ENCODE measurements around the gene CCN2.
A peak's percentile ranks its signal among the peaks of the same experiment; 100 is the strongest.
"Not testable (repeated sequence)": the region's sequence is repeated elsewhere in the genome, so short reads cannot be mapped to it uniquely, and the experiment has no call there.

CCN2 gene

GRCh38 chr6:131917318-131917717 lies 33.9 kb downstream of the CCN2 start:
- no peak for DNase-seq (ENCODE audit: extremely low spot score)
- TF ChIP-seq HDGF (IDR thresholded peaks at IDR 0.05; ENCODE audit: borderline replicate concordance) (no peak), NFRKB (IDR thresholded peaks at IDR 0.05) (no peak), ARNT (IDR thresholded peaks at IDR 0.05) (no peak), SP1 (IDR thresholded peaks at IDR 0.05) (no peak), PKNOX1 (IDR thresholded peaks at IDR 0.05) (no peak), BHLHE40 (IDR thresholded peaks at IDR 0.05; ENCODE audit: borderline replicate concordance) (no peak), FOXK2 (IDR thresholded peaks at IDR 0.05) (no peak), ZNF384 (IDR thresholded peaks at IDR 0.05) (no peak), TARDBP (IDR thresholded peaks at IDR 0.05) (no peak), ELF4 (IDR thresholded peaks at IDR 0.05) (no peak), L3MBTL2 (conservative IDR thresholded peaks at IDR 0.05) (no peak)
- CTCF ChIA-PET = interaction anchor here (0.6 to 1.4 kb wide), 3 partner anchors 28 to 222 kb away, joined by 3 to 4 read pairs (median 4); no protein-coding TSS in a partner anchor
- POLR2A ChIA-PET = no interaction called here

- DNase-seq (ENCODE audit: extremely low spot score) = no peak
- TF ChIP-seq FOXM1 (IDR thresholded peaks at IDR 0.05; ENCODE audit: borderline replicate concordance) = no peak
- no peak for TF ChIP-seq ZNF384 (IDR thresholded peaks at IDR 0.05)
- TF ChIP-seq ARNT (IDR thresholded peaks at IDR 0.05) = no peak
- no peak for TF ChIP-seq TARDBP (IDR thresholded peaks at IDR 0.05)
- no peak for TF ChIP-seq NFRKB (IDR thresholded peaks at IDR 0.05)
- TF ChIP-seq LEF1 (IDR thresholded peaks at IDR 0.05; ENCODE audit: borderline replicate concordance) = no peak
- TF ChIP-seq SP1 (IDR thresholded peaks at IDR 0.05) = no peak
- no peak for TF ChIP-seq CTBP1 (IDR thresholded peaks at IDR 0.05; ENCODE audit: borderline replicate concordance)
- TF ChIP-seq ELF4 (IDR thresholded peaks at IDR 0.05) = no peak
- no peak for TF ChIP-seq SUZ12 (IDR thresholded peaks at IDR 0.05)
- no peak for TF ChIP-seq BHLHE40 (IDR thresholded peaks at IDR 0.05; ENCODE audit: borderline replicate concordance)
- CTCF ChIA-PET = interaction anchor here (0.6 kb wide), 1 partner anchor 29 kb away, joined by 3 read pairs; no protein-coding TSS in a partner anchor
- POLR2A ChIA-PET = no interaction called here
Observed at GRCh38 chr6:131916847-131917246, 34.3 kb downstream of the CCN2 start.

- DNase-seq (ENCODE audit: extremely low spot score); POLR2A ChIA-PET: not testable (repeated sequence)
- CTCF ChIA-PET = interaction anchor here (0.9 to 1.4 kb wide), 2 partner anchors 9 to 442 kb away, joined by 5 to 8 read pairs; no protein-coding TSS in a partner anchor
Observed at GRCh38 chr6:131916091-131916796, 34.9 kb downstream of the CCN2 start.

GRCh38 chr6:131914967-131915751 lies 36.0 kb downstream of the CCN2 start:
- POLR2A ChIA-PET = no interaction called here
- CTCF ChIA-PET = interaction anchor here (0.5 to 1.6 kb wide), 15 partner anchors 8 to 569 kb away, joined by 3 to 8 read pairs (median 5); no protein-coding TSS in a partner anchor
- peak; percentile 70 for DNase-seq (ENCODE audit: extremely low spot score)
- TF ChIP-seq ZNF384 (IDR thresholded peaks at IDR 0.05) (no peak), CTBP1 (IDR thresholded peaks at IDR 0.05; ENCODE audit: borderline replicate concordance) (no peak), ARNT (IDR thresholded peaks at IDR 0.05) (no peak), SP1 (IDR thresholded peaks at IDR 0.05) (no peak), NFRKB (IDR thresholded peaks at IDR 0.05) (no peak), SUZ12 (IDR thresholded peaks at IDR 0.05) (no peak)

- DNase-seq (ENCODE audit: extremely low spot score) = no peak
- CTCF ChIA-PET = interaction anchor here (1.1 to 1.6 kb wide), 7 partner anchors 9 to 366 kb away, joined by 3 to 8 read pairs (median 6); no protein-coding TSS in a partner anchor
- no peak for TF ChIP-seq FOXA1 (IDR thresholded peaks at IDR 0.05)
- no peak for TF ChIP-seq ELF4 (IDR thresholded peaks at IDR 0.05)
- no peak for TF ChIP-seq NFRKB (IDR thresholded peaks at IDR 0.05)
- no peak for TF ChIP-seq FOXM1 (IDR thresholded peaks at IDR 0.05; ENCODE audit: borderline replicate concordance)
- TF ChIP-seq BHLHE40 (IDR thresholded peaks at IDR 0.05; ENCODE audit: borderline replicate concordance) = no peak
- no peak for TF ChIP-seq LEF1 (IDR thresholded peaks at IDR 0.05; ENCODE audit: borderline replicate concordance)
- TF ChIP-seq ARNT (IDR thresholded peaks at IDR 0.05) = no peak
- no peak for TF ChIP-seq CTBP1 (IDR thresholded peaks at IDR 0.05; ENCODE audit: borderline replicate concordance)
- TF ChIP-seq HDGF (IDR thresholded peaks at IDR 0.05; ENCODE audit: borderline replicate concordance) = no peak
- no peak for TF ChIP-seq SP1 (IDR thresholded peaks at IDR 0.05)
- TF ChIP-seq FOXK2 (IDR thresholded peaks at IDR 0.05) = no peak
- TF ChIP-seq SUZ12 (IDR thresholded peaks at IDR 0.05) = no peak
- no peak for TF ChIP-seq ZNF384 (IDR thresholded peaks at IDR 0.05)
- TF ChIP-seq TARDBP (IDR thresholded peaks at IDR 0.05) = no peak
- TF ChIP-seq PKNOX1 (IDR thresholded peaks at IDR 0.05) = no peak
- TF ChIP-seq L3MBTL2 (conservative IDR thresholded peaks at IDR 0.05) = no peak
- POLR2A ChIA-PET = no interaction called here
Observed at GRCh38 chr6:131914234-131914633, 36.9 kb downstream of the CCN2 start.

GRCh38 chr6:131911951-131912350 lies 39.2 kb downstream of the CCN2 start:
- no peak for DNase-seq (ENCODE audit: extremely low spot score)
- TF ChIP-seq FOXA1 (IDR thresholded peaks at IDR 0.05) = no peak
- no peak for TF ChIP-seq SP1 (IDR thresholded peaks at IDR 0.05)
- TF ChIP-seq CTBP1 (IDR thresholded peaks at IDR 0.05; ENCODE audit: borderline replicate concordance) = no peak
- no peak for TF ChIP-seq PKNOX1 (IDR thresholded peaks at IDR 0.05)
- TF ChIP-seq BHLHE40 (IDR thresholded peaks at IDR 0.05; ENCODE audit: borderline replicate concordance) = no peak
- TF ChIP-seq TARDBP (IDR thresholded peaks at IDR 0.05) = no peak
- no peak for TF ChIP-seq ZNF384 (IDR thresholded peaks at IDR 0.05)
- TF ChIP-seq ELF4 (IDR thresholded peaks at IDR 0.05) = no peak
- TF ChIP-seq HDGF (IDR thresholded peaks at IDR 0.05; ENCODE audit: borderline replicate concordance) = no peak
- TF ChIP-seq L3MBTL2 (conservative IDR thresholded peaks at IDR 0.05) = no peak
- no peak for TF ChIP-seq ARNT (IDR thresholded peaks at IDR 0.05)
- no peak for TF ChIP-seq LEF1 (IDR thresholded peaks at IDR 0.05; ENCODE audit: borderline replicate concordance)
- ChIA-PET POLR2A (no interaction called here), CTCF (interaction anchor here (2.8 kb wide), 1 partner anchor 216 kb away, joined by 22 read pairs; no protein-coding TSS in a partner anchor)

Measured in HEK293T (cell line).